GM21786 (cell line): ENCODE results near the gene CNDP1.

Experiments used
- ATAC-seq: cut with Tn5 transposase; IDR thresholded peaks from one replicate; pipeline ENCODE4 v1.9.1; 2021; ENCODE audit not compliant: unreplicated experiment

The CNDP1 gene

DNA sequence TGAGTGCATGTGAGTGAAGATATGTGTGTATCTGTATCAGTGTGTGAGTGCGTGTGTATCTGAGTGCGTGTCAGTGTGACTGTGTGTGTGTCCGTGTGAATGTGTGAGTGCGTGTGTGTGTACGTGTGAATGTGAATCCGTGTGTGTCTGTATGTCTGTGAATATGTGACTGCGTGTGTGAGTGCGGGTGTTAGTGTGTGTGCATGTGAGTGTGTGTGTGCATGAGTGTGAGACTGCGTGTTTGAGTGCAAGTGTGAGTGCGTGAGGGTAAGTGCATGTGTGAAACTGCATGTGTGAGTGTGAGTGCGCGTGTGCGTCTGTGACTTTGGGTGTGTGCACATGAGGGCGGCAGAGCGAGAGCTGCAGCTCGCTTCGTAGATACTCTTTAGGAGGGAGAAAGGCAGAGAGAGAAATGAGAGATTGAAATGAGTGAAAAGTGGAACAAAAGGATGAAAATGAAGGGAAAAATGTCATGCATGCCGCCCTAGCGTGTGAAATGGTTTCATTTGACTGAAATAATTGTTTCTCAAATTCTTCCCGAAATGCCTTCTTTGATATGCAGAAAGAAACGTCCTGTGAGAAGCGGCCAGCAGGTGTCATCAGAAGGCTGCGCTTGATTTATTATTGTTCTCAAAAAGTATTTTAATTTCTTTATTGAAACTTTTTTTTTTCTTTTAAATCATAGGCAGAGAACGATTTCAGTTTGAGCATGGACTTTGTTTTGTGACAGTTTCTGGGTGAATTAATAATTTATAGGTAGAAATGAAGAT is 88.9 kb downstream of the CNDP1 start:
- no peak for ATAC-seq

DNA sequence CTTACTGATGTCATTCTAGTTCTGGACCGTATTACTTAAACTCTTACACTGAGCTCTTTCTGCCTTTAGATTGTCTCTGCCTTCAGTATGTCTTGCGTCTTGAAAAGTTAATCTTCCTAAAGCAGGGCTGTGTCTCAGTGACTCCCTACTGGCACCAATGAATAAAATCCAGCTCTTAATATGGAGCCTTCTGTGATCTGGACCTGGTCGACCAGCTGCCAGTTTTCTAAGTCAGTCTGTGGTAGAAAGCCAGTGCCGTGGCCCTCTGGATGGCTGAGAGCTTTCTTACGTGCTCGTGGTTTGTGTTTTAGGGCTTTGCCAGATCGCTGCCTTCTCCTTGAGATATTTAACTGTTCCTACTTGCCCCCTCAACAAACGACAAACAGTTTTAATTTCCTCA is 90.2 kb downstream of the CNDP1 start:
- ATAC-seq = no peak

DNA sequence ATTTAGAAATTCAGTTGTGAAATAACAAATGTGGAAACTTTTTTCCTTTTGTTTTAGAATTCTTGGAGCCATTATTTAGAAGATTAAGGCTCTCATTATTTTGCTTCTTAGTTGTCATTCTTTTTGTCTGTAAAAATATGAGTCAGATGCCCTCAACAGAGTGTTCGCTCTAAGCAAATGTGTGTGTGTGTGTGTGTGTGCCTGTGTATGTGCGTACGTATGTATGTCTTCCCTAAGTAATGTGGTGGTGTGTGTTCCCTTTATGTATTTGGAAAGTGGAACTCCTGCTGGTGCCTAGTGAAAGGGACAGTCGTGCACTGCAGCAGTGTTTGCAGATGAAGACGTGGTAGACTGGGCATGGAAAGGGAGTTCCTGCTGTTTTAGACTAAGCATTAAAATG is 90.9 kb downstream of the CNDP1 start:
- ATAC-seq = no peak

DNA sequence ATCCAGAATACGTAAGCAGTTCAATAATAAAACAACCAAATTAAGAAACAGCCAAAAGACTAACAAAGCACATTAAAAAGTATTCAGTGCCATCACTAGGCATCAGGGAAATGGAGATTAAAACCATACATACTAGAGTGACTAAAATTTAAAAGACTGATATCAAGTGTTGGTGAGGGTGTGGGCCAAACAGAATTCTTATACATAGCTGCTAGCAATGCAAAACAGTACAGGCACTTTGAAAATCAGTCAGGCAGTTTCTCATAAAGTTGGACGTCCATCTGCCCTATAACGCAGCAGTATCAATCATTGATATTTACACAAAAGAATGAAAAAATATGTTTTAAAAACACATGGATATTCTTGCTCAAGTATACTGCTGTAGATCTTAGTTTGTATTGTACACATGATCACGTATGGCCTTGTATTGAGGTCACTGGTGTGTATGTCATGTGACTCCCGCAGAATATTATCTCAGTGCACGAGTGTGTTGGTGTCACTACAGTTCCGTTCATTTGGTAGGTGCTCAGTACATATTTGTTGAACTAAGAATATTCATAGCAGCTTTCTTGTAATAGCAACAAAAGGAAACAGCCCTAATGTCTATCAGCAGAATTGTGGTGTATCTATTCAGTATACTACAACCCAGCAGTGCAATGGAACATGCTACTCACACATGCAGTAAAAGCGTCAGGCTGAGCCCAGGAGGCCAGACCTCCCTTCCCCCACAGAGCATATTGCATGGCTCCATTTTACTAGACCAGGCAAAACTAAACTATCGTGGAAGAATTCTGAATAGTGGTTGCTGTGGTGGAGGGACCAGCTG is 92.0 kb downstream of the CNDP1 start:
- ATAC-seq = no peak

DNA sequence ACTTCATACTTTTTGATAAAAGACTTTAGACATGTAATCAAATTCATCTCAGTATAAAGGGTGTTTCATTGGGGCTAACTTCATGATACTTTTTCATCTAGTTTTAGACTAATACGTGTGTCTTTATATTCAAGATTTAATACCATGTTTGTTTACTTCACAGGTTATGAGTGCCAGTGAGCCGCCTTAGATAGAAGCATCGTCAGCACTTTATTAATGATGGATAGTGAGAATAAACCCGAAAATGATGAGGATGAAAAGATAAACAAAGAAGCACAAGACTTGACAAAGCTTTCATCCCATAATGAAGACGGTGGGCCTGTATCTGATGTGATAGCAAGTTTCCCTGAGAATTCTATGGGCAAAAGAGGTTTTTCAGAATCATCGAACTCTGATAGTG is 96.5 kb downstream of the CNDP1 start:
- ATAC-seq = no peak

DNA sequence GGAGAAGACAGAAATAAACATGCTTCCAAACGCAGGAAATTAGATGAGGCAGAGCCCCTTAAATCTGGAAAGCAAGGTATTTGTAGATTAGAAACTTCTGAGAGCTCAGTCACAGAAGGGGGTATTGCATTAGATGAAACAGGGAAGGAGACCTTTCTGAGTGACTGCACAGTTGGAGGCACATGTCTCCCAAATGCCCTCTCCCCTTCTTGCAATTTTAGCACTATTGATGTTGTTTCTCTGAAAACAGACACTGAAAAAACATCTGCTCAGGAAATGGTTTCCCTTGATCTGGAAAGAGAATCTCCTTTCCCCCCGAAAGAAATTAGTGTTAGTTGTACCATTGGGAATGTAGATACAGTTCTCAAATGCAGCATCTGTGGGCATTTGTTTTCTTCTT is 96.9 kb downstream of the CNDP1 start:
- no peak for ATAC-seq

DNA sequence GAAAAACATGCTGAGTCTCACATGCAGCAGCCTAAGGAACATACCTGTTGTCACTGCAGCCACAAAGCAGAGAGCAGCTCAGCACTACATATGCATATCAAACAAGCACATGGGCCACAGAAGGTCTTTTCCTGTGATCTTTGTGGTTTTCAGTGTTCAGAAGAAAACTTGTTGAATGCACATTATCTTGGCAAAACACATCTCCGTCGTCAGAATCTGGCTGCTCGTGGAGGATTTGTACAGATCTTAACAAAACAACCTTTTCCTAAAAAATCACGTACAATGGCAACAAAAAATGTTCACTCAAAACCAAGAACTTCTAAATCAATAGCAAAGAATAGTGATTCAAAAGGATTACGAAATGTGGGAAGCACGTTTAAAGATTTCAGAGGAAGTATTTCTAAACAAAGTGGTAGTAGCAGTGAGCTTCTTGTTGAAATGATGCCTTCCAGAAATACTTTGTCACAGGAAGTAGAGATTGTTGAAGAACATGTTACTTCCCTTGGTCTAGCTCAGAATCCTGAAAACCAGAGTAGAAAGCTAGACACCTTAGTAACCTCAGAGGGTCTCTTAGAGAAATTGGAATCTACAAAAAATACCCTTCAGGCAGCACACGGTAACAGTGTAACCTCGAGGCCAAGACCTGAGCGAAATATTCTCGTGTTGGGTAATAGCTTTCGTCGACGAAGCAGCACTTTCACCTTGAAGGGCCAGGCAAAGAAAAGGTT is 97.5 kb downstream of the CNDP1 start:
- no peak for ATAC-seq

DNA sequence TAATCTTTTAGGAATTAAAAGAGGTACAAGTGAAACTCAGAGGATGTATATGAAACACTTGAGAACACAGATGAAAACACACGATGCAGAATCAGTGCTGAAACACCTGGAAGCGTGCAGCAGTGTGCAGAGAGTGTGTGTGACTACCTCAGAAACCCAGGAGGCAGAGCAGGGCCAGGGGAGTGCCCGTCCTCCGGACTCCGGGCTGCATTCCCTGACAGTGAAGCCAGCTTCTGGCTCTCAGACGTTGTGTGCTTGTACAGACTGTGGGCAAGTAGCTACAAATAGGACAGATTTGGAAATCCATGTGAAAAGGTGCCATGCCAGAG is 98.0 kb downstream of the CNDP1 start:
- no peak for ATAC-seq

DNA sequence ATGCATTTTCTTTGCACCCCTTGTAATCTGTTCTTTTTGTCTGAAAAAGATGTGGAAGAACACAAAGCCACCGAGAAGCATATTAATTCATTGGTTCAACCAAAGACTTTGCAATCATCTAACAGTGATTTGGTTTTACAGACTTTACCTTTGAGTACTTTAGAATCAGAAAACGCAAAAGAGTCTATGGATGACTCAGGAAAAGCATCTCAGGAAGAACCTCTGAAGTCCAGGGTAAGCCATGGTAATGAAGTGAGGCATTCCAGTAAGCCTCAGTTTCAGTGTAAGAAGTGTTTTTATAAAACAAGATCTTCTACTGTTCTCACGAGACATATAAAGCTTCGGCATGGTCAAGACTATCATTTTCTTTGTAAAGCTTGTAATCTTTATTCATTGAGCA is 98.6 kb downstream of the CNDP1 start:
- ATAC-seq = no peak

DNA sequence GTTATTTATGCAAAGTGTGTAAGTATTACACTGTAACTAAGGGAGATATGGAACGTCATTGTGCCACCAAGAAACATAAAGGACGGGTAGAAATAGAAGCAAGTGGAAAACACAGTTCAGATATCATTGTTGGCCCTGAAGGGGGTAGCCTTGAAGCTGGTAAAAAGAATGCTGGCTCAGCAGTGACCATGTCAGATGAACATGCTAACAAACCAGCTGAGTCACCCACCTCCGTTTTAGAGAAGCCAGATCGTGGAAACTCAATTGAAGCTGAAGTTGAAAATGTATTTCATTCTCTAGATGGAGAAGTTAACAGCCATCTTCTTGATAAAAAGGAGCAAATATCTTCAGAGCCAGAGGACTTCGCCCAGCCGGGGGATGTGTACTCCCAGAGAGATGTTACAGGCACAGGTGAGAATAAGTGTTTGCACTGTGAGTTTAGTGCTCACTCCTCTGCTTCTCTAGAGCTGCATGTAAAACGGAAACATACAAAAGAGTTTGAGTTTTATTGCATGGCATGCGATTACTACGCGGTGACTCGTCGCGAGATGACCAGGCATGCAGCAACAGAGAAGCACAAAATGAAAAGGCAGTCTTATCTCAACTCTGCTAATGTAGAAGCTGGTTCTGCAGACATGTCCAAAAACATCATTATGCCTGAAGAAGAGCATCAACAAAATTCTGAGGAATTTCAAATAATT is 99.5 kb downstream of the CNDP1 start:
- no peak for ATAC-seq

DNA sequence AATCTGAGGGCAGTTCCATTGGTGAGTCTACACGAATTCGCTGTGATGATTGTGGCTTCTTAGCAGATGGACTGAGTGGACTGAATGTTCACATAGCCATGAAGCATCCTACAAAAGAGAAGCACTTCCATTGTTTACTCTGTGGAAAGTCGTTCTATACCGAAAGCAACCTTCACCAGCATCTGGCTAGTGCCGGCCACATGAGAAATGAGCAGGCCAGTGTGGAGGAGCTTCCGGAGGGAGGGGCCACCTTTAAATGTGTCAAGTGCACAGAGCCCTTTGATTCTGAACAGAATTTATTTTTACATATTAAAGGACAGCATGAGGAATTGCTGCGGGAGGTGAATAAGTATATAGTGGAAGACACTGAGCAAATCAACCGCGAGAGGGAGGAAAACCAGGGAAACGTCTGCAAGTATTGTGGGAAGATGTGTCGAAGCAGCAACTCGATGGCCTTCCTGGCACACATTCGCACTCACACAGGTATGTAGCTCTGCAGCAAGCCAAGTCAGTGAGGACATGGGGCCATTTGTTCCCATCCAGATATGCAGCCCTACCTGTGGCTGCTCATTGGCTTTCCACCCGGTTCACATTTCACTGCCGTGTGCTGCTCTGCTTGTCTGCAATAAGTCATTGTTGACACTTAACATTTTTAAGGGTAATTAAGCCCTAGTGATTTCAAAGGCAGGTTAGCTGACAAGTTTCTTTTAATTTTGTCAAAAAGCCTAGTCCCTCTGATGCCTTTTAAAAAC is 101.1 kb downstream of the CNDP1 start:
- ATAC-seq = no peak
